SU-DHL-6 (cell line): Measurements from ENCODE around the gene MLYCD.

ENCODE experiments used
- H2AFZ ChIP-seq: fragments of 200-600 bp; sonication (generic); 2 replicates; pipeline ENCODE4 v1.6.1; 2014; ENCODE audit warnings: low read depth, mild to moderate bottlenecking, moderate library complexity, mixed read lengths, antibody characterized with exemption, low read length; ENCODE audit not compliant: severe bottlenecking
- H3F3A ChIP-seq: fragments of 200-600 bp; shearing (Covaris generic); 2 replicates; pipeline ENCODE4 v1.6.0; 2016; ENCODE audit warnings: antibody characterized with exemption, mild to moderate bottlenecking; ENCODE audit not compliant: insufficient read depth
- H3K27ac ChIP-seq: fragments of 200-600 bp; sonication (generic); 2 replicates; pipeline ENCODE4 v1.5.1; 2016; ENCODE audit warnings: low read depth, mild to moderate bottlenecking, low read length, moderate library complexity, mixed read lengths
- H3K27me3 ChIP-seq: fragments of 200-600 bp; sonication (generic), shearing (Covaris generic); 2 replicates; pipeline ENCODE4 v1.6.0; 2014; ENCODE audit warnings: mild to moderate bottlenecking, low read length
- H3K36me3 ChIP-seq: fragments of 200-600 bp; sonication (generic); 2 replicates; pipeline ENCODE4 v1.6.1; 2014; ENCODE audit warnings: mild to moderate bottlenecking, low read length, mixed read lengths
- H3K4me2 ChIP-seq: fragments of 300-600, 200-600 bp; shearing (Covaris generic), sonication (generic); 2 replicates; pipeline ENCODE4 v1.6.0; 2014; ENCODE audit warnings: low read length, low read depth, mild to moderate bottlenecking; ENCODE audit not compliant: poor library complexity, severe bottlenecking
- H3K4me3 ChIP-seq: fragments of 200-600 bp; sonication (generic); 2 replicates; pipeline ENCODE4 v1.5.1; 2014; ENCODE audit warnings: antibody characterized with exemption, low read length, mild to moderate bottlenecking, mixed read lengths; ENCODE audit not compliant: insufficient read depth, poor library complexity, severe bottlenecking
- H3K79me2 ChIP-seq: fragments of 200-600 bp; sonication (generic); 2 replicates; pipeline ENCODE4 v1.6.1; 2014; ENCODE audit warnings: mild to moderate bottlenecking, low read length, moderate library complexity; ENCODE audit not compliant: insufficient read depth
- H3K9ac ChIP-seq: fragments of 200-600 bp; sonication (generic); 2 replicates; pipeline ENCODE4 v1.7.0; 2014; ENCODE audit warnings: mild to moderate bottlenecking, low read length
- H3K9me2 ChIP-seq: fragments of 200-600 bp; sonication (generic); replicated peaks from 2 replicates; pipeline ENCODE4 v1.6.1; 2014; ENCODE audit warnings: low read length; ENCODE audit not compliant: insufficient read depth
- H3K9me3 ChIP-seq: fragments of 200-600 bp; sonication (generic); 2 replicates; pipeline ENCODE4 v1.6.1; 2014; ENCODE audit warnings: low read length, mixed read lengths; ENCODE audit not compliant: insufficient read depth
- H4K20me1 ChIP-seq: fragments of 200-600 bp; sonication (generic); 2 replicates; pipeline ENCODE4 v1.6.1; 2014; ENCODE audit warnings: low read depth, mild to moderate bottlenecking, antibody characterized with exemption, low read length, moderate library complexity, mixed read lengths
- CTCF ChIP-seq: fragments of 200-600 bp; sonication (generic); IDR thresholded peaks from one replicate; pipeline ENCODE4 v1.5.1; 2017; ENCODE audit warnings: antibody characterized with exemption, mild to moderate bottlenecking, low read length, moderate library complexity; ENCODE audit not compliant: insufficient read depth, poor library complexity, severe bottlenecking
- EZH2phosphoT487 ChIP-seq: fragments of 200-600 bp; sonication (generic), shearing (Covaris generic); conservative IDR thresholded peaks from 2 replicates; pipeline ENCODE4 v1.6.1; 2018; ENCODE audit warnings: mild to moderate bottlenecking, antibody characterized with exemption, low read length, moderate library complexity, mixed read lengths

Gene MLYCD

GRCh38 chr16:83924686-83925085 is 25.8 kb downstream of the MLYCD start:
- Histone ChIP-seq H3K9me3 (no peaks in the 10 kb centered on the region), H3K36me3 (no peaks in the 10 kb centered on the region), H3K4me3 (no peak overlapping the region), H3F3A (no peaks in the 10 kb centered on the region), H3K9ac (no peak overlapping the region), H4K20me1 (no peaks in the 10 kb centered on the region), H3K27me3 (no peaks in the 10 kb centered on the region), H2AFZ (no peak overlapping the region), H3K9me2 (no peaks in the 10 kb centered on the region), H3K79me2 (no peaks in the 10 kb centered on the region), H3K4me2 (no peak overlapping the region), H3K27ac (no peak overlapping the region)
- TF ChIP-seq EZH2phosphoT487 (no peak), CTCF (no peak)

- Histone ChIP-seq H3K4me2 (no peak overlapping the region), H3K9me3 (no peaks in the 10 kb centered on the region), H3K9me2 (no peaks in the 10 kb centered on the region), H3K79me2 (no peaks in the 10 kb centered on the region), H3K9ac (no peak overlapping the region), H3K27me3 (no peaks in the 10 kb centered on the region), H4K20me1 (no peaks in the 10 kb centered on the region), H3F3A (no peaks in the 10 kb centered on the region), H2AFZ (no peak overlapping the region), H3K27ac (no peak overlapping the region), H3K36me3 (no peaks in the 10 kb centered on the region), H3K4me3 (no peak overlapping the region)
- TF ChIP-seq CTCF (no peak), EZH2phosphoT487 (no peak)
Observed at GRCh38 chr16:83925095-83925905, 26.4 kb downstream of the MLYCD start.

- TF ChIP-seq EZH2phosphoT487 (no peak), CTCF (no peak)
- no peak overlapping the region for H3K4me2 ChIP-seq
- no peaks in the 10 kb centered on the region for H3K36me3 ChIP-seq
- H3F3A ChIP-seq: no peaks in the 10 kb centered on the region
- H2AFZ ChIP-seq: no peak overlapping the region
- no peak overlapping the region for H3K9ac ChIP-seq
- no peak overlapping the region for H3K4me3 ChIP-seq
- H3K27ac ChIP-seq: no peak overlapping the region
- no peaks in the 10 kb centered on the region for H3K79me2 ChIP-seq
- H3K27me3 ChIP-seq: no peaks in the 10 kb centered on the region
- H4K20me1 ChIP-seq: no peaks in the 10 kb centered on the region
- no peaks in the 10 kb centered on the region for H3K9me3 ChIP-seq
- H3K9me2 ChIP-seq: no peaks in the 10 kb centered on the region
Observed at GRCh38 chr16:83925957-83926725, 27.2 kb downstream of the MLYCD start.
